Panc1 (cell line): ENCODE data around the gene BOK. TPM values are rescaled to one million over a fixed set of nuclear protein-coding genes. Genes with fewer than 3 reads are reported as not detected.

ENCODE experiments used
- ATAC-seq: fragments of 200-7000 bp; cut with Tn5 transposase; 2 replicates; pipeline ENCODE4 v1.9.1; 2020; ENCODE audit warnings: mild to moderate bottlenecking, moderate library complexity
- BruUV-seq: library from RNA; stranded (reverse); fragments of 400-500 nt; replicated peaks from 2 replicates; lab custom pipeline; 2021; lab: Mats Ljungman, UMichigan
- CTCF ChIA-PET: fragments of 300-600 bp; sonication (Branson Sonifier 250); formaldehyde crosslinking; loops from one replicate; lab custom pipeline; 2022; ENCODE audit warnings: antibody characterized with exemption; lab: Charles Lee
- POLR2A ChIA-PET: fragments of 300-600 bp; sonication (Branson Sonifier 250); formaldehyde crosslinking; loops from one replicate; lab custom pipeline; 2022; ENCODE audit warnings: antibody characterized with exemption; lab: Charles Lee
- DNase-seq: peaks from one replicate; pipeline ENCODE4 v3.0.0-alpha.2; 2010; ENCODE audit warnings: low read depth, low spot score
- H3K27ac ChIP-seq: 2 replicates; pipeline ENCODE4 v1.5.1; 2011; ENCODE audit warnings: mild to moderate bottlenecking, low read length, inconsistent platforms
- H3K27me3 ChIP-seq: fragments of 200-500 bp; sonication (Bioruptor generic); 2 replicates; pipeline ENCODE4 v1.6.0; 2014; ENCODE audit warnings: low read length, inconsistent platforms; ENCODE audit not compliant: control insufficient read depth, insufficient read depth
- H3K36me3 ChIP-seq: fragments of 200-500 bp; sonication (Bioruptor generic); 2 replicates; pipeline ENCODE4 v1.5.1; 2014; ENCODE audit warnings: inconsistent platforms, mild to moderate bottlenecking, low read length, moderate library complexity; ENCODE audit not compliant: control insufficient read depth, insufficient read depth
- H3K4me1 ChIP-seq: 2 replicates; pipeline ENCODE4 v1.5.1; 2011; ENCODE audit warnings: inconsistent platforms, mild to moderate bottlenecking, low read length, moderate library complexity; ENCODE audit not compliant: control insufficient read depth, insufficient read depth
- H3K4me3 ChIP-seq, 2 experiments: 2 replicates each; pipeline ENCODE4 v1.5.1; 2011 to 2012; ENCODE audit warnings: low read depth in 2 of 2, low read length in 2 of 2, mild to moderate bottlenecking in 2 of 2, inconsistent platforms in 1 of 2, moderate library complexity in 1 of 2
- H3K9me3 ChIP-seq: fragments of 200-500 bp; sonication (Bioruptor generic); 2 replicates; pipeline ENCODE4 v1.5.1; 2014; ENCODE audit warnings: low read depth, mild to moderate bottlenecking, inconsistent platforms, low read length, moderate library complexity; ENCODE audit not compliant: control insufficient read depth, insufficient read depth
- CTCF ChIP-seq: fragments of 450-650 bp; IDR thresholded peaks from 2 replicates; pipeline ENCODE4 v1.5.1; 2017; ENCODE audit warnings: mild to moderate bottlenecking
- POLR2AphosphoS5 ChIP-seq: IDR thresholded peaks from 2 replicates; pipeline ENCODE4 v1.6.1; 2012; ENCODE audit warnings: mild to moderate bottlenecking, low read depth, low read length, moderate library complexity
- SIN3A ChIP-seq: IDR thresholded peaks from 2 replicates; pipeline ENCODE4 v1.6.1; 2012; ENCODE audit warnings: low read depth, mild to moderate bottlenecking, low read length, moderate library complexity, borderline replicate concordance; ENCODE audit not compliant: insufficient read depth
- TCF7L2 ChIP-seq: IDR thresholded peaks from 2 replicates; pipeline ENCODE4 v1.6.1; 2011; ENCODE audit warnings: mild to moderate bottlenecking, low read depth, low read length, inconsistent platforms
- in situ Hi-C: cut with HindIII; loops from 2 replicates; pipeline ENCODE4 v1.10.0; 2016; ENCODE audit warnings: low sequenced_read_pairs, low pct_unique_long_range_greater_than_20kb
- intact Hi-C: fragments of 100-400 bp; cut with micrococcal nuclease; formaldehyde crosslinking; loops from one replicate; pipeline ENCODE4 v1.10.0; 2022; ENCODE audit not compliant: unreplicated experiment
- total RNA-seq: library from RNA; stranded (reverse); gene quantifications from one replicate; pipeline ENCODE4 v1.2.1, GENCODE V29; 2021; ENCODE audit not compliant: unreplicated experiment
- TF ChIP-seq, protein P1 (sequence below), 2 experiments: IDR thresholded peaks; 2 replicates each; pipeline ENCODE4 v1.6.1; 2011 to 2012; ENCODE audit warnings: low read depth in 2 of 2, control low read depth in 1 of 2, low read length in 1 of 2, mild to moderate bottlenecking in 1 of 2, moderate library complexity in 1 of 2; ENCODE audit not compliant: insufficient read depth in 1 of 2

BOK gene
- total RNA-seq, 1 experiment from 2014 or later, result 39.1 TPM

GRCh38 chr2:241573741-241574140 lies 15.2 kb downstream of the BOK start:
- DNase-seq (no peak), ATAC-seq (peak; percentile 33; the same call in 1 of the 2 replicates)
- Histone ChIP-seq H3K4me1 (no peaks in the 10 kb centered on the region), H3K9me3 (no peaks in the 10 kb centered on the region), H3K27me3 (no peaks in the 10 kb centered on the region), H3K36me3 (no peaks in the 10 kb centered on the region), H3K4me3 (no peak overlapping the region), H3K27ac (no peak overlapping the region)
- POLR2A ChIA-PET, result no interaction called here
- intact Hi-C loops (no loop called here), in situ Hi-C loops (no loop called here)
- TF ChIP-seq TCF7L2 (no peak), CTCF (no peak), SIN3A (no peak), POLR2AphosphoS5 (no peak)
- TF ChIP-seq, protein P1, sequence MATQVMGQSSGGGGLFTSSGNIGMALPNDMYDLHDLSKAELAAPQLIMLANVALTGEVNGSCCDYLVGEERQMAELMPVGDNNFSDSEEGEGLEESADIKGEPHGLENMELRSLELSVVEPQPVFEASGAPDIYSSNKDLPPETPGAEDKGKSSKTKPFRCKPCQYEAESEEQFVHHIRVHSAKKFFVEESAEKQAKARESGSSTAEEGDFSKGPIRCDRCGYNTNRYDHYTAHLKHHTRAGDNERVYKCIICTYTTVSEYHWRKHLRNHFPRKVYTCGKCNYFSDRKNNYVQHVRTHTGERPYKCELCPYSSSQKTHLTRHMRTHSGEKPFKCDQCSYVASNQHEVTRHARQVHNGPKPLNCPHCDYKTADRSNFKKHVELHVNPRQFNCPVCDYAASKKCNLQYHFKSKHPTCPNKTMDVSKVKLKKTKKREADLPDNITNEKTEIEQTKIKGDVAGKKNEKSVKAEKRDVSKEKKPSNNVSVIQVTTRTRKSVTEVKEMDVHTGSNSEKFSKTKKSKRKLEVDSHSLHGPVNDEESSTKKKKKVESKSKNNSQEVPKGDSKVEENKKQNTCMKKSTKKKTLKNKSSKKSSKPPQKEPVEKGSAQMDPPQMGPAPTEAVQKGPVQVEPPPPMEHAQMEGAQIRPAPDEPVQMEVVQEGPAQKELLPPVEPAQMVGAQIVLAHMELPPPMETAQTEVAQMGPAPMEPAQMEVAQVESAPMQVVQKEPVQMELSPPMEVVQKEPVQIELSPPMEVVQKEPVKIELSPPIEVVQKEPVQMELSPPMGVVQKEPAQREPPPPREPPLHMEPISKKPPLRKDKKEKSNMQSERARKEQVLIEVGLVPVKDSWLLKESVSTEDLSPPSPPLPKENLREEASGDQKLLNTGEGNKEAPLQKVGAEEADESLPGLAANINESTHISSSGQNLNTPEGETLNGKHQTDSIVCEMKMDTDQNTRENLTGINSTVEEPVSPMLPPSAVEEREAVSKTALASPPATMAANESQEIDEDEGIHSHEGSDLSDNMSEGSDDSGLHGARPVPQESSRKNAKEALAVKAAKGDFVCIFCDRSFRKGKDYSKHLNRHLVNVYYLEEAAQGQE (IDR thresholded peaks at IDR 0.05; ENCODE audit: insufficient read depth in 1 of 2, low read depth in 2 of 2, low read length in 1 of 2), result no peak
- CTCF ChIA-PET, result no interaction called here
- TSS peak; percentile 68 for BruUV-seq

GRCh38 chr2:241574911-241575623 lies 16.5 kb downstream of the BOK start:
- in situ Hi-C loops, result no loop called here
- Histone ChIP-seq H3K36me3 (no peaks in the 10 kb centered on the region), H3K27me3 (no peaks in the 10 kb centered on the region), H3K4me3 (no peak overlapping the region), H3K27ac (no peak overlapping the region), H3K4me1 (no peaks in the 10 kb centered on the region), H3K9me3 (no peaks in the 10 kb centered on the region)
- intact Hi-C loops, result no loop called here
- ChIA-PET POLR2A (no interaction called here), CTCF (no interaction called here)
- DNase-seq (no peak), ATAC-seq (peak; percentile 22)
- TF ChIP-seq, protein P1 (IDR thresholded peaks at IDR 0.05; ENCODE audit: insufficient read depth in 1 of 2, low read depth in 2 of 2, low read length in 1 of 2), result no peak
- no TSS peak for BruUV-seq
